ENCODE results near the gene YIPF5. TPM values are rescaled to one million over a fixed set of nuclear protein-coding genes. Genes with fewer than 3 reads are reported as not detected.

The YIPF5 gene
- total RNA-seq = 34.0 and 34.2 TPM in 2 replicates

DNA sequence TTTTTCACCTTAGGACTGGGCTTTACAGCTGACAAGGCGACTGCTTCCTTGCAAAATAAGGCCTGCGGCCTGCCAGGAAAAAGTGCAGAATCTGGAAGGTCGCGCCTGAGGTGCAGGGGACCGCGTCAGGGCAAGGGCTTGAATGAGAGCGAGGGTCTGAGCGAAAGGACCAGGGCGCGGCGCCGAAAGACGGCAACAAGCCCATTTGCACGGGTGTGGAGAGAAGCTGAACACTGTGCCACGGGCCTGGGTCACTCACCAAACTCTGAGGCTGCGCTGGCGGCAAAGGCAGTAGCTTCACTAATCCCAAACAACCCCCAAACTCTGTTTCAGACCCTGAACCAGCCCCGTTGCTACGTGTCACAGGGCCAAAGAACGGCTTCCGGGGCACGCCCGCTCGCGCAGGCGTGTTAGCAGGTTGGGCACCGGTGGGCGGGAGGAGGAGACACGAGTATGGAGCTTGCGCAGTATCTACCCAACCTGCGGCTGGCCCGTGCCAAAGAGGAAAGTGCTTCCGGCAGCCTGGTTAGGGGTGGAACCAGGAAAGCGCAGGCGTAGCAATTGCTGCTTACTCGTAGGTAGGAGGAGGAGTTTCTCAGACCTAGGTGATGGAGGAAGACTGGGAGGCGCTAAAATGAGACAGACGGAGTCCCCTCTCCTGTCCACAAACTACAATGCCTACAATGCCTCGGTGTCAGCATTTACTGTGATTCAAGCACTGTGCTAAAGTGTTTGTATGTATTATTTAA is at the start of gene YIPF5, which contains the start of gene KCTD16:
YIPF5 (minus strand) TSS at position 384 of the 749 bp plus-strand sequence. CDS start 704 bp downstream, outside the sequence.
KCTD16 (plus strand) TSS at position 598 of the 749 bp plus-strand sequence.
- peak; percentile 96 for DNase-seq (ENCODE audit: low spot score)
- no peaks in the 10 kb centered on the region for H3K9me3 Mint-ChIP-seq
- H3K27me3 Mint-ChIP-seq (ENCODE audit: low read depth) = peaks cover 12% of the 10 kb centered on the region
- peak within 1 kb of the TSS; percentile 93 for H3K27ac Mint-ChIP-seq
- H3K4me1 Mint-ChIP-seq (ENCODE audit: low read depth) = peaks cover 34% of the 10 kb centered on the region
- peak within 1 kb of the TSS; percentile 99 for H3K4me3 Mint-ChIP-seq (ENCODE audit: low read depth)
- H3K36me3 Mint-ChIP-seq (ENCODE audit: low read depth) = peaks cover 25% of the 10 kb centered on the region
- intact Hi-C loops (cut with micrococcal nuclease) = loop anchor here (1.0 to 5.0 kb wide), 3 partner anchors 22 to 1163 kb away; partner anchors contain the start of gene NR3C1

DNA sequence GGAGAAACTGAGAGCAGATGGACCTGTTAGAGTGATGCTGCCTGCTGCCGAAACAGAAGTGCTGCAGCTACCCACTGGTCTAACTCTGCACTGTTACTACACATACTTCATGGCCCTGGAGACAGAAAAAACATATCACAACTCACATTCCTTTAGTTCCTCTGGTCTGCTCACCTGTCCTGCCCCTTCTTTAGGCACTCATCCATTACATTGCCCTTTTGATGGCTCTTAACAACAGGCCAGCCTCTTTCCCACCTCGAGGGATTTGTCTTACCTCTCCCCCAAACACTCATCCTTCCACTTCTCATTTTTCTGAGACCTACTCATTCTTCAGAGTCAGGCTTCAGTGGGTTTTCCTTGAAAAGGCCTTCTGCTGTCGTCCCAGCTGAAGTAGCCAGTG is 49.4 kb upstream of the YIPF5 start:
- Mint-ChIP-seq H3K4me1 (ENCODE audit: low read depth) (no peaks in the 10 kb centered on the region), H3K27me3 (ENCODE audit: low read depth) (no peaks in the 10 kb centered on the region), H3K4me3 (ENCODE audit: low read depth) (no peak overlapping the region), H3K27ac (no peak overlapping the region), H3K9me3 (no peaks in the 10 kb centered on the region), H3K36me3 (ENCODE audit: low read depth) (no peaks in the 10 kb centered on the region)
- intact Hi-C loops (cut with micrococcal nuclease) = no loop called here
- no peak for DNase-seq (ENCODE audit: low spot score)

DNA sequence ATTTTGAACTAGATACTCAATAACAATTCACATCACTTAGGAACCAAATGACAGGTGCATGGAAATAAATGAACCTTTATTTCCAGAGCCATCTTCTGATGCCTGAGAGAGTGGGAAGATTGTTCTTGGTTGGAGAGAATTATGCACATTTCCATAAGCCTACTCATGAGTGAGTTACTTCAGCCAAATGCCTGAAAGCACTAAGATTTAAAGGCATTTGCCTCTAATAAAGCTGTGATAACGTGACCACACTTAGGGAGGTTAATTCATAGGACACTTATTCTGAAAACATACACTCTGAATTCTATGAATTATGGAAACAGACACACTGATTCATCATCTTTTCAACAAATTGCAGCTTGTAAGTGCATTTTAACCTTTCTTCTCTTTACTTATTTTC is 40.2 kb upstream of the YIPF5 start:
- no peak overlapping the region for H3K27ac Mint-ChIP-seq
- no peak overlapping the region for H3K4me3 Mint-ChIP-seq (ENCODE audit: low read depth)
- no peaks in the 10 kb centered on the region for H3K9me3 Mint-ChIP-seq
- no peaks in the 10 kb centered on the region for H3K36me3 Mint-ChIP-seq (ENCODE audit: low read depth)
- intact Hi-C loops (cut with micrococcal nuclease) = no loop called here
- no peak for DNase-seq (ENCODE audit: low spot score)
- peaks cover 44% of the 10 kb centered on the region for H3K27me3 Mint-ChIP-seq (ENCODE audit: low read depth)
- H3K4me1 Mint-ChIP-seq (ENCODE audit: low read depth) = no peaks in the 10 kb centered on the region

DNA sequence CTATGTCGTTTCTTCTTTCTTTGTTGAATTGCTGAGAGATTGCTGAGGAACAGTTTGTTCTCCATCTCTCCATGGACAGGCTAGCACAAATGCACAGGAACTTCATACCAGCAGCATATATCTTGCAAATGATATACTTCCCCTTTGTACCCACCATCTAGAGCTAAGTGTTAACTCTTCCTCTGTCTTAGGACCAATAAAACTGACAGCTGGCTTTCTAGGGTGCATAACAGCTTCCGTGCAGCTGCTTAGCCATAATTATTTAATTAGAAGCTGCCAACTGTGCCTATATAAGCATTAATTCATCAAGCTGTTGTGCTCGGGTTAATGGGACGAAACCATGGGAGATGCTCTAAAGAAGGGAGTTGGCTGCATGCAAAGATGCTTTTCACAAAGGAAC is 38.9 kb upstream of the YIPF5 start:
- Mint-ChIP-seq H3K4me1 (ENCODE audit: low read depth) (no peaks in the 10 kb centered on the region), H3K4me3 (ENCODE audit: low read depth) (no peak overlapping the region), H3K27me3 (ENCODE audit: low read depth) (peaks cover 50% of the 10 kb centered on the region), H3K27ac (no peak overlapping the region), H3K36me3 (ENCODE audit: low read depth) (no peaks in the 10 kb centered on the region), H3K9me3 (no peaks in the 10 kb centered on the region)
- DNase-seq (ENCODE audit: low spot score) = no peak
- intact Hi-C loops (cut with micrococcal nuclease) = loop anchor here (10.0 kb wide), 1 partner anchor 1845 kb away; no protein-coding TSS in a partner anchor

DNA sequence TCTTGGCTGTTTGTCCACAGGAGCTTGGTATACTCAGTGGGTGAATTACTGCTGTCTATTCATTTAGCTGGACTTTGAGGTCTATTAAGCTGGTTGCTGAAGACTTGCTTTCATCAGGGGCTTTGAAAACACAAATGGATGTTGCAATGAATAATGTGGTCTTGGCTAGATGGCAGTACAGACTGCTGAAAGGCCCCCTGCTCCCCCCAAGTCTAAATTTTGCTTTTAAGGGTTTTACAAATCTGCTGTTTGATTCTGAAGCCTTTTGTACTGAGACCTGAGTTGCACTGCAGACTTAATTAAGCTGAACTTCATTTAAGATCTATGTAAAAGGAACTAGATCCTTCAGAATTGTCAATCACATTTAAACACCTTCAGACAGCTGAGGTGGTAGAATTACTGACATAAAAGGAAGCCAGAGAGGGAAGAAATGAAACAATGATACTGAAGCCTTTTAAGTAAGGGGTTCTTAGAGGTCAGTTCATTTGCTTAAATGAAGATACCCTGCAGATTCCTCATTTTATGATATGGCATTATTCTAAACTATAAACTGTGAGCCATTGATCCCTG is 37.5 kb upstream of the YIPF5 start:
- no peaks in the 10 kb centered on the region for H3K9me3 Mint-ChIP-seq
- no peak overlapping the region for H3K27ac Mint-ChIP-seq
- H3K4me3 Mint-ChIP-seq (ENCODE audit: low read depth) = no peak overlapping the region
- peaks cover 48% of the 10 kb centered on the region for H3K27me3 Mint-ChIP-seq (ENCODE audit: low read depth)
- no peaks in the 10 kb centered on the region for H3K4me1 Mint-ChIP-seq (ENCODE audit: low read depth)
- intact Hi-C loops (cut with micrococcal nuclease) = loop anchor here (10.0 kb wide), 1 partner anchor 1847 kb away; no protein-coding TSS in a partner anchor
- no peaks in the 10 kb centered on the region for H3K36me3 Mint-ChIP-seq (ENCODE audit: low read depth)
- no peak for DNase-seq (ENCODE audit: low spot score)

DNA sequence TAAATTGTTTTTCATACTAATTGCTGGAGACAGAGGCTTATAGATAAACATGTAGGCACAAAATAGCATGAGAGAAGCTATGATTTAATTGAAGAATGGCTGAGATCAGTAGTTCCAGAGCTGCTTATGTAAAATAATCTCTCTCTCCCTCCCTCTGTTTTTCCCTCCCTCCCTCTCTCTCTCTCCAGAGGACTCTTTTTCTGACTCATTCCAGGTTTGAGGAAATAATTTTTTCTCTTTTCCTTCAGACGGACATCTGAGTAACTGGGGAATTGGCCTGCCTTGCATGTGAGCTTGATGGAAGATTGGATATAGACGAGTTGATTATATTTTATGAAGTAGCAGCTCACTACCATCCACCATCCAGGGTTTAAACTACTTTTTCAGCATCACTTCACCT is 35.7 kb upstream of the YIPF5 start:
- no peaks in the 10 kb centered on the region for H3K36me3 Mint-ChIP-seq (ENCODE audit: low read depth)
- peaks cover 5% of the 10 kb centered on the region for H3K4me1 Mint-ChIP-seq (ENCODE audit: low read depth)
- no peak overlapping the region for H3K27ac Mint-ChIP-seq
- no peaks in the 10 kb centered on the region for H3K9me3 Mint-ChIP-seq
- intact Hi-C loops (cut with micrococcal nuclease) = loop anchor here (10.0 kb wide), 1 partner anchor 1849 kb away; no protein-coding TSS in a partner anchor
- H3K27me3 Mint-ChIP-seq (ENCODE audit: low read depth) = peaks cover 51% of the 10 kb centered on the region
- no peak overlapping the region for H3K4me3 Mint-ChIP-seq (ENCODE audit: low read depth)
- DNase-seq (ENCODE audit: low spot score) = no peak

DNA sequence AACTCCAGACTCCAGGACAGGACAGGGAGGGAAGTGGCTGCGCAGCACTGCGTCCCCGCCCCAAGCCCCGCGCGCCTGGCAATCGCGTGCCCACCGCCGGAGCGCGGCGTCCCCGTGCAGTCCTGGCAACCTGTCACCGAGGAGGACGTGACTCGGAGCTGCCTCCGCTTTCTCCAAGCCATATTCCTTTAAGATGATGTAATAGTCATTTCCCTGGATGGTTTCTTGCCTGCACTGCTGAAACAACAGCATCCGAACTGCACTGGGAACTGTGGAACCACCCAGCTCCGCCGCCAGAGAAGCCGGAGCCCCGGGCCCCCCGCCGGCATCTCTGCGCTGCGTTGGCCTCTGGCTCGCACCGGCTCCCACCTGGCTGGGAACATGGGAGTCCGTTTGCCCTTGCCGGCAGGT is 34.7 kb upstream of the YIPF5 start:
- intact Hi-C loops (cut with micrococcal nuclease) = loop anchor here (10.0 kb wide), 1 partner anchor 1850 kb away; no protein-coding TSS in a partner anchor

DNA sequence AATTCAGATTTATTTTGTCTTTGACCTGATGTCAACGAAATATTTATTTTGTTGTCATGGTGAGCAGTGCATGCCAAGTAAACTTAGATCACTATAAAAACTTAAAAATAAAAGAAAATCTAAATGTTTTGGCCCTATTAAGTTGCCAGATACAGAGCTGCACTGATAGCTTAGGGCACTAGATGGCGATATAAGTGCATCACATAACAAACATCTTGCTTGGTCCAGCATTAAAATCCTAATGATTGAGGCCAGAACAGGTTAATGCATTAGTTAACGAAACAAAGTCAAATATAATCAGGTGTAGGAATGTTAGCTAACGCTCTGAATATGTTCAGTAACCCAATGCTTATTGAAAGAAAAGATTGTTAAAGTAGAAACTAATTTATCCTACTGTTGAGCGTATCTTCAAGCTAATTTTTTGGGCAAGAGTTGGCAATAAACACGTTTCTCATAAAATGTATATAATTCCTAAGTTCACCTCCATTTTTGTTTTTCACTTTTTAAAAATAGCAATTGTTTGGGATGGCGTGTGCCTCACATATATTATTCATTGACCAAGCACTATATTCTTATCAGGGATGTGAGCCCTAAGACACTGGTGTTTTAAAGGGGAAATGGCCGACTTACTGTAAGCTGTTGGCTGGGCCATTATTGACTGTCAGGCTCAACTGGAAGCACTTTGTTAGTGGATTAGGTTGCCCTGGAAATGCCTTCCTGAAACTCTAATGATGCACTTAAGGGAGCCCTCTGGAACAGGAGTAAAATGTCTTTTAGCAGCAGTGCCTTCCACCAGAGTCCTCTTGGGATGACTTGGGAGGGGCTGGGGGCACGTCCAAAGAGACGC is 33.5 kb upstream of the YIPF5 start:
- no peak overlapping the region for H3K27ac Mint-ChIP-seq
- no peaks in the 10 kb centered on the region for H3K9me3 Mint-ChIP-seq
- H3K4me3 Mint-ChIP-seq (ENCODE audit: low read depth) = no peak overlapping the region
- H3K4me1 Mint-ChIP-seq (ENCODE audit: low read depth) = peaks cover 5% of the 10 kb centered on the region
- H3K36me3 Mint-ChIP-seq (ENCODE audit: low read depth) = no peaks in the 10 kb centered on the region
- no peak for DNase-seq (ENCODE audit: low spot score)
- intact Hi-C loops (cut with micrococcal nuclease) = loop anchor here (2.0 to 10.0 kb wide), 3 partner anchors 1033 to 1851 kb away; no protein-coding TSS in a partner anchor
- H3K27me3 Mint-ChIP-seq (ENCODE audit: low read depth) = peaks cover 55% of the 10 kb centered on the region

More for the DNA sequence above, 34.7 kb upstream of the YIPF5 start:
- peaks cover 52% of the 10 kb centered on the region for H3K27me3 Mint-ChIP-seq (ENCODE audit: low read depth)
- no peaks in the 10 kb centered on the region for H3K9me3 Mint-ChIP-seq
- H3K36me3 Mint-ChIP-seq (ENCODE audit: low read depth) = no peaks in the 10 kb centered on the region
- H3K4me1 Mint-ChIP-seq (ENCODE audit: low read depth) = peaks cover 5% of the 10 kb centered on the region
- H3K4me3 Mint-ChIP-seq (ENCODE audit: low read depth) = no peak overlapping the region
- no peak overlapping the region for H3K27ac Mint-ChIP-seq
- no peak for DNase-seq (ENCODE audit: low spot score)

DNA sequence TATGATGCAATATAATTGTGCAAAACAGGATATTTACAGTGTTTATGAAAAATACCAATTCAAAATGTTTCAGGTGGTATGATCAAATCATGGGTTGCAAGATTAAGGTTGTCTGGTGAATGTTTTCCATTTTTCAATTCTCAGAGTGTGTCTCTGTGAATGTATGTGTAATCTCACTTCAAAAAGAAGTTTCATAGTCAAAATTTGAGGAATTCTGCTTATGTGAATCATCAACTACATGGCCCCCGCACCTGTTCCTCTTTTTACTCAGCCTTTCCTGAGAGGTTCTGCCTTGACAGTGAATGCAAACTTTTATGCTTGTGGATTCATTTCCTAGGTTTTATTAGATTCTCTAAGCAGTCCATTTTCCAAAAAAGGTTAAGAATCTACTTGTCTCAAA is 32.3 kb upstream of the YIPF5 start:
- intact Hi-C loops (cut with micrococcal nuclease) = loop anchor here (2.0 to 10.0 kb wide), 3 partner anchors 1035 to 1852 kb away; no protein-coding TSS in a partner anchor
- no peak overlapping the region for H3K4me3 Mint-ChIP-seq (ENCODE audit: low read depth)
- H3K27me3 Mint-ChIP-seq (ENCODE audit: low read depth) = peaks cover 59% of the 10 kb centered on the region
- H3K9me3 Mint-ChIP-seq = no peaks in the 10 kb centered on the region
- no peak for DNase-seq (ENCODE audit: low spot score)
- H3K36me3 Mint-ChIP-seq (ENCODE audit: low read depth) = no peaks in the 10 kb centered on the region
- H3K27ac Mint-ChIP-seq = no peak overlapping the region
- peaks cover 5% of the 10 kb centered on the region for H3K4me1 Mint-ChIP-seq (ENCODE audit: low read depth)

DNA sequence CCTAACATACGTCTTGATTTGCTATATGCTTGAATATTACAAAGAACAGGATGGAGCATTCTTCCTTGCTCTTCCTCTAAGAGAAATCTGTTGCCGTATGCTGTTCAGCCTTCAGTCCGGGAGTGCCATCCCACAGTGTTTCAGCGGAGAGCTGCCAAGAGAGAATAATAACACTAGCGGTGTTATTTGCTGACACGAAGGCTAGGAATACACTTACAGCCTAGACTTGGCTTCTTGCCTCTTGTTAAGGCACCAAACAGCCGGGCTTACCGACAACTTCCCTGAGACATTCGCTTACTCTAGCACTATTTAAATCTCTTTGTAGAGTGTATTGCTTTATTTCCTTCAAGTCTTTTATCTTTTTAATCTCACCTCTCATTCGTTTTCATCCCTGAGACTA is 31.6 kb upstream of the YIPF5 start:
- Mint-ChIP-seq H3K36me3 (ENCODE audit: low read depth) (no peaks in the 10 kb centered on the region), H3K4me3 (ENCODE audit: low read depth) (no peak overlapping the region), H3K9me3 (no peaks in the 10 kb centered on the region), H3K4me1 (ENCODE audit: low read depth) (peaks cover 5% of the 10 kb centered on the region), H3K27me3 (ENCODE audit: low read depth) (peaks cover 56% of the 10 kb centered on the region), H3K27ac (no peak overlapping the region)
- intact Hi-C loops (cut with micrococcal nuclease) = loop anchor here (2.0 to 10.0 kb wide), 3 partner anchors 1035 to 1853 kb away; no protein-coding TSS in a partner anchor
- DNase-seq (ENCODE audit: low spot score) = no peak

DNA sequence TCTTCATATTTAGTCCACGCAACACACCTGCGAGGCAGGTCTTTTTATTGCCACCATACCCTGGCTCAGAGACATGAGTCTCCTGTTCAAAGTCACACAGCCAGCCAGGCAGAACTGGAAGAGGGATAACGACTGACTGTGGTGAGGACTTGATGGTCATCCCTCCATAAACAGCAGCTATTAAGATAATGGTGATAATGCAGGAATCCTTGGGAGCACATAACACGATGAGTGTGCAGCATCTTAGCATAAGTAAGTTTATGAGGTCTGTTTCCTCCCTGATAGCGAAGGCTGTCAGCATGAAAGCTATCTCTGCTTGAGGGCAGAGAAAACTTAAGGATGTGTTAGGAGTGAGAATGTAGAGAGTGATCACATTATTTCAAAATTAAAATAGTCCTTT is 31.1 kb upstream of the YIPF5 start:
- H3K27ac Mint-ChIP-seq = no peak overlapping the region
- H3K27me3 Mint-ChIP-seq (ENCODE audit: low read depth) = peaks cover 52% of the 10 kb centered on the region
- H3K4me1 Mint-ChIP-seq (ENCODE audit: low read depth) = peaks cover 5% of the 10 kb centered on the region
- DNase-seq (ENCODE audit: low spot score) = no peak
- no peak overlapping the region for H3K4me3 Mint-ChIP-seq (ENCODE audit: low read depth)
- no peaks in the 10 kb centered on the region for H3K9me3 Mint-ChIP-seq
- H3K36me3 Mint-ChIP-seq (ENCODE audit: low read depth) = no peaks in the 10 kb centered on the region
- intact Hi-C loops (cut with micrococcal nuclease) = loop anchor here (5.0 to 10.0 kb wide), 2 partner anchors 1036 to 1853 kb away; no protein-coding TSS in a partner anchor

DNA sequence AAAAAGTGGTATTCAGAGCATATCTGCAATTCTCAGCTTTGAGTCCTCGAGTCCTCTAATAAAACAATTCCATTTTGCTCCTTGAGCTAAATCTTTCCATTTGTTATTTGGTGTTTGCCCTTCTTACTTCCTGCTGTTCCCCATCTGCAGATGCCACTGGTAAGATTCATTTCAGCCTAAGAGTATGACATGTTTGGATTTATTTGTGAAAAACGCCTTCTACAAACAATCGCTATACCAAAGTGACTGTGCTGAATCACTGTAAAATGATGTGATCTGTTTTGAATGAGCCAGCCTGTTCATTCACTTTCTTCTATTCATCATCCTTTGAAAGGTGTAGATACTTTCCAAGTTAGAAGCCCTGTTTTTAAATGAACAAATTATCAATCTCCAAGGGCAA is 27.9 kb upstream of the YIPF5 start:
- no peak overlapping the region for H3K27ac Mint-ChIP-seq
- H3K4me1 Mint-ChIP-seq (ENCODE audit: low read depth) = peaks cover 5% of the 10 kb centered on the region
- DNase-seq (ENCODE audit: low spot score) = no peak
- H3K9me3 Mint-ChIP-seq = no peaks in the 10 kb centered on the region
- H3K4me3 Mint-ChIP-seq (ENCODE audit: low read depth) = no peak overlapping the region
- H3K27me3 Mint-ChIP-seq (ENCODE audit: low read depth) = peaks cover 34% of the 10 kb centered on the region
- H3K36me3 Mint-ChIP-seq (ENCODE audit: low read depth) = no peaks in the 10 kb centered on the region
- intact Hi-C loops (cut with micrococcal nuclease) = no loop called here

All from activated T-helper 2 cell treated with anti-CD3 and anti-CD28 coated beads, Interferon-gamma antibody, Interleukin-2, Interleukin-4, amounts not matched to agents 10 μg/mL and 5 μg/mL and 100 μg/mL, durations not matched to agents 14 hours and 24 hours and 36 hours (primary cell).